Type B pancreatic cell (in vitro differentiated cells): ENCODE results near the gene KCNMB2. TPM values are rescaled to one million over a fixed set of nuclear protein-coding genes. Genes with fewer than 3 reads are reported as not detected.

Experiments
- DNase-seq: peaks from one replicate; pipeline ENCODE4 v3.0.0; 2021; ENCODE audit warnings: mixed read lengths; ENCODE audit not compliant: unreplicated experiment; ENCODE audit errors: extremely low spot score
- H3K27ac Mint-ChIP-seq: 2 replicates; pipeline ENCODE4 v1.8.0; 2021; ENCODE audit warnings: mild to moderate bottlenecking, mixed read lengths
- H3K27me3 Mint-ChIP-seq: 2 replicates; pipeline ENCODE4 v1.8.0; 2021; ENCODE audit warnings: mixed read lengths
- H3K36me3 Mint-ChIP-seq: 2 replicates; pipeline ENCODE4 v1.8.0; 2021; ENCODE audit warnings: mixed read lengths
- H3K4me1 Mint-ChIP-seq: one replicate; pipeline ENCODE4 v1.8.0; 2021; ENCODE audit warnings: mixed read lengths; ENCODE audit not compliant: unreplicated experiment
- H3K4me3 Mint-ChIP-seq: 2 replicates; pipeline ENCODE4 v1.8.0; 2021; ENCODE audit warnings: mild to moderate bottlenecking, mixed read lengths
- H3K9me3 Mint-ChIP-seq: 2 replicates; pipeline ENCODE4 v1.8.0; 2021; ENCODE audit warnings: mixed read lengths
- CTCF ChIP-seq: fragments of 200-600 bp; sonication (generic); conservative IDR thresholded peaks from 2 replicates; pipeline ENCODE4 v1.5.0; 2021; ENCODE audit warnings: antibody characterized with exemption, mild to moderate bottlenecking
- total RNA-seq: library from RNA; stranded (reverse); gene quantifications from 2 replicates; pipeline ENCODE4 v1.2.1, GENCODE V29; 2021; ENCODE audit warnings: low replicate concordance

KCNMB2 gene
- total RNA-seq, 1 donor from 2014 or later = 1.3 TPM

GRCh38 chr3:178827285-178827856, 291.1 kb downstream of the KCNMB2 start:
- no peak overlapping the region for H3K4me3 Mint-ChIP-seq
- TF ChIP-seq CTCF = no peak

GRCh38 chr3:178833695-178834094, 297.5 kb downstream of the KCNMB2 start:
- H3K4me3 Mint-ChIP-seq = no peak overlapping the region
- no peak overlapping the region for H3K27ac Mint-ChIP-seq
- H3K4me1 Mint-ChIP-seq = no peaks in the 10 kb centered on the region
- H3K27me3 Mint-ChIP-seq = no peaks in the 10 kb centered on the region
- no peaks in the 10 kb centered on the region for H3K36me3 Mint-ChIP-seq
- no peaks in the 10 kb centered on the region for H3K9me3 Mint-ChIP-seq
- DNase-seq = no peak
- no peak for TF ChIP-seq CTCF

More at GRCh38 chr3:178827285-178827856, 291.1 kb downstream of the KCNMB2 start:
- no peak for DNase-seq
- Mint-ChIP-seq H3K27me3 (no peaks in the 10 kb centered on the region), H3K4me1 (no peaks in the 10 kb centered on the region), H3K9me3 (no peaks in the 10 kb centered on the region), H3K36me3 (no peaks in the 10 kb centered on the region), H3K27ac (no peak overlapping the region)

- Mint-ChIP-seq H3K36me3 (no peaks in the 10 kb centered on the region), H3K27ac (no peak overlapping the region), H3K4me1 (no peaks in the 10 kb centered on the region), H3K9me3 (peaks cover 3% of the 10 kb centered on the region), H3K27me3 (no peaks in the 10 kb centered on the region), H3K4me3 (no peak overlapping the region)
- no peak for DNase-seq
- TF ChIP-seq CTCF = no peak
Measured at GRCh38 chr3:178835033-178835432, 298.8 kb downstream of the KCNMB2 start.

- Mint-ChIP-seq H3K36me3 (no peaks in the 10 kb centered on the region), H3K4me3 (no peak overlapping the region), H3K27ac (no peak overlapping the region), H3K27me3 (no peaks in the 10 kb centered on the region), H3K9me3 (peaks cover 11% of the 10 kb centered on the region), H3K4me1 (no peaks in the 10 kb centered on the region)
- no peak for DNase-seq
- no peak for TF ChIP-seq CTCF
Measured at GRCh38 chr3:178837512-178837911, 301.3 kb downstream of the KCNMB2 start.

- no peaks in the 10 kb centered on the region for H3K36me3 Mint-ChIP-seq
- H3K9me3 Mint-ChIP-seq = peaks cover 11% of the 10 kb centered on the region
- no peak overlapping the region for H3K4me3 Mint-ChIP-seq
- no peak for DNase-seq
- no peak overlapping the region for H3K27ac Mint-ChIP-seq
- no peaks in the 10 kb centered on the region for H3K27me3 Mint-ChIP-seq
- H3K4me1 Mint-ChIP-seq = no peaks in the 10 kb centered on the region
- no peak for TF ChIP-seq CTCF
Measured at GRCh38 chr3:178840586-178840985, 304.4 kb downstream of the KCNMB2 start.

GRCh38 chr3:178841011-178841410, 304.8 kb downstream of the KCNMB2 start:
- Mint-ChIP-seq H3K27me3 (no peaks in the 10 kb centered on the region), H3K27ac (no peak overlapping the region), H3K4me1 (no peaks in the 10 kb centered on the region), H3K4me3 (no peak overlapping the region), H3K9me3 (peaks cover 11% of the 10 kb centered on the region), H3K36me3 (no peaks in the 10 kb centered on the region)
- no peak for DNase-seq
- no peak for TF ChIP-seq CTCF
